Liver (tissue), 9 donors: ENCODE measurements around the gene MMGT1. TPM values are rescaled to one million over a fixed set of nuclear protein-coding genes. Genes with fewer than 3 reads are reported as not detected.

Experiments used
- DNase-seq: peaks from one replicate; pipeline ENCODE4 v3.0.0-alpha.2; 2017; ENCODE audit warnings: low spot score
- H3K27ac ChIP-seq, 2 donors: one replicate each; pipeline ENCODE4 v1.7.0; 2013; ENCODE audit warnings: inconsistent platforms in 2 of 2, low read length in 2 of 2, control low read depth in 1 of 2, low read depth in 1 of 2, mild to moderate bottlenecking in 1 of 2
- H3K27me3 ChIP-seq, 4 donors: one replicate each; pipeline versions ENCODE4 v1.6.1 to v1.7.0; 2013; ENCODE audit warnings: low read length in 3 of 4, inconsistent platforms in 1 of 4, mild to moderate bottlenecking in 1 of 4, moderate library complexity in 1 of 4; ENCODE audit not compliant: control insufficient read depth in 4 of 4, insufficient read depth in 4 of 4
- H3K36me3 ChIP-seq, 4 donors: one replicate each; pipeline versions ENCODE4 v1.6.1 to v1.7.0; 2013; ENCODE audit warnings: low read length in 3 of 4, mild to moderate bottlenecking in 3 of 4, low read depth in 1 of 4, moderate library complexity in 1 of 4; ENCODE audit not compliant: control insufficient read depth in 4 of 4, insufficient read depth in 3 of 4
- H3K4me1 ChIP-seq, 4 donors: one replicate each; pipeline versions ENCODE4 v1.6.1 to v1.7.0; 2013; ENCODE audit warnings: low read length in 3 of 4, mild to moderate bottlenecking in 3 of 4, moderate library complexity in 1 of 4; ENCODE audit not compliant: control insufficient read depth in 4 of 4, insufficient read depth in 4 of 4
- H3K4me3 ChIP-seq, 3 donors: one replicate each; pipeline versions ENCODE4 v1.6.1 to v1.7.0; 2013; ENCODE audit warnings: low read length in 3 of 3, control low read depth in 1 of 3, low read depth in 1 of 3, mild to moderate bottlenecking in 1 of 3
- H3K9ac ChIP-seq, 2 donors: one replicate each; pipeline ENCODE4 v1.7.0; 2013; ENCODE audit warnings: low read length in 2 of 2, mild to moderate bottlenecking in 2 of 2, moderate library complexity in 2 of 2, control low read depth in 1 of 2, low read depth in 1 of 2
- H3K9me3 ChIP-seq, 4 donors: one replicate each; pipeline versions ENCODE4 v1.6.1 to v1.7.0; 2013; ENCODE audit warnings: low read length in 3 of 4; ENCODE audit not compliant: control insufficient read depth in 4 of 4
- EGR1 ChIP-seq, 2 donors: IDR thresholded peaks; 2 replicates each; pipeline ENCODE4 v1.6.1; 2016 to 2018; ENCODE audit warnings: antibody characterized with exemption in 2 of 2, low read depth in 2 of 2
- FOXA1 ChIP-seq: IDR thresholded peaks from 2 replicates; pipeline ENCODE4 v1.6.1; 2016; ENCODE audit warnings: antibody characterized with exemption
- FOXA2 ChIP-seq: IDR thresholded peaks from 2 replicates; pipeline ENCODE4 v1.6.1; 2016; ENCODE audit warnings: antibody characterized with exemption
- HNF4A ChIP-seq, 2 donors: conservative IDR thresholded peaks; 2 replicates each; pipeline ENCODE4 v1.6.1; 2016; ENCODE audit warnings: antibody characterized with exemption in 2 of 2, mild to moderate bottlenecking in 2 of 2
- HNF4G ChIP-seq: IDR thresholded peaks from 2 replicates; pipeline ENCODE4 v1.6.1; 2016; ENCODE audit warnings: antibody characterized with exemption
- NR2F2 ChIP-seq: IDR thresholded peaks from 2 replicates; pipeline ENCODE4 v1.6.1; 2016; ENCODE audit warnings: antibody characterized with exemption
- RAD21 ChIP-seq, 2 donors: IDR thresholded peaks; 2 replicates each; pipeline ENCODE4 v1.6.1; 2016; ENCODE audit warnings: antibody characterized with exemption in 2 of 2, mild to moderate bottlenecking in 2 of 2
- RXRA ChIP-seq, 2 donors: IDR thresholded peaks; 2 replicates each; pipeline ENCODE4 v1.6.1; 2017 to 2018; ENCODE audit warnings: antibody characterized with exemption in 2 of 2, mild to moderate bottlenecking in 1 of 2
- SP1 ChIP-seq: IDR thresholded peaks from 2 replicates; pipeline ENCODE4 v1.6.1; 2018; ENCODE audit warnings: antibody characterized with exemption, mild to moderate bottlenecking
- TAF1 ChIP-seq: conservative IDR thresholded peaks from 2 replicates; pipeline ENCODE4 v1.6.1; 2016; ENCODE audit warnings: antibody characterized with exemption, mild to moderate bottlenecking
- YY1 ChIP-seq: IDR thresholded peaks from 2 replicates; pipeline ENCODE4 v1.6.1; 2016; ENCODE audit warnings: antibody characterized with exemption, mild to moderate bottlenecking
- WGBS: extraction: QIAGEN DNeasy Blood & Tissue Kit; methylation state at CpG from one replicate; pipeline ENCODE4 v1.1.7; 2013; 5-methylcytosine and 5-hydroxymethylcytosine counted together
- polyA plus RNA-seq, 2 donors: library from polyadenylated mRNA; stranded (reverse) in 1 of 2; unstranded in 1 of 2; fragments of 200-250 nt in 1 of 2; fragments of >200 nt in 1 of 2; fragmentation: Nextera tagmentation in 1 of 2; extraction: Ambion mirVana in 1 of 2; gene quantifications; one replicate each; pipeline versions ENCODE4 v1.2.1 to v1.2.3, GENCODE V29; 2013 to 2015
- total RNA-seq, 2 donors: library from RNA; depleted of rRNA; stranded (reverse); fragments of >200 nt; gene quantifications; one replicate each; pipeline ENCODE4 v1.2.3, GENCODE V29; 2014
- TF ChIP-seq, protein P1 (sequence below): IDR thresholded peaks from 2 replicates; pipeline ENCODE4 v1.6.1; 2016; ENCODE audit warnings: antibody characterized with exemption
- TF ChIP-seq, protein P2 (sequence below): IDR thresholded peaks from 2 replicates; pipeline ENCODE4 v1.6.1; 2016; ENCODE audit warnings: antibody characterized with exemption
- TF ChIP-seq, protein P3 (sequence below): fragments of 150-350 bp; IDR thresholded peaks from 2 replicates; pipeline ENCODE4 v1.5.1; 2017; ENCODE audit warnings: improper control_type of control experiment, low read depth, low read length; ENCODE audit not compliant: missing input control
- TF ChIP-seq, protein P4 (sequence below): IDR thresholded peaks from 2 replicates; pipeline ENCODE4 v1.6.1; 2016; ENCODE audit warnings: antibody characterized with exemption
- donor health status: healthy.
- donor health status: healthy.
- donor health status: healthy.
- donor health status: healthy.
- donor health status: healthy.

Gene MMGT1
- total and polyA plus RNA-seq, 4 donors: 3.4 to 4.2 (median 3.6) TPM

DNA sequence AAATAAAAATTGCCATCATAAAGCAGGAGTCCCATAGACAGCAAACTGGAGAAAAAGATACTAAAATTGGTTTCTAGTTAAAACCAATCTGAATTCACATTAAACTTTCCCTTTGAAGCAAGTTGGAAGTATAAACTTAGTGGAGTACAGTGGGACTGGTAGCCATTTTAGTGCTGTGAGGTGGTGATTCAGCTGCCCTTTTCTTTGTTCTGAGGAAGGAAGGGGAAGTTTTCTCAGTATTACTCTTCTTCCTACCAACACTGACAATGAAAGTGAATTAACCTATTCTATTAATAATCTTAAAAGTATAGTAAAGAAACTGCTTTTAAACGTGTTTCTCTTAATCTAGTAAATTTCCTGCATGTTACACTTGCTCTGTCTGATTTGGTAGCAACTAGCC, 48.1 kb upstream of the MMGT1 start (continued):
- TF ChIP-seq, protein P1, sequence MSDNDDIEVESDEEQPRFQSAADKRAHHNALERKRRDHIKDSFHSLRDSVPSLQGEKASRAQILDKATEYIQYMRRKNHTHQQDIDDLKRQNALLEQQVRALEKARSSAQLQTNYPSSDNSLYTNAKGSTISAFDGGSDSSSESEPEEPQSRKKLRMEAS: no peak
- TF ChIP-seq YY1: no peak
- no peak for TF ChIP-seq SP1
- no peak for TF ChIP-seq FOXA1
- TF ChIP-seq, protein P2, sequence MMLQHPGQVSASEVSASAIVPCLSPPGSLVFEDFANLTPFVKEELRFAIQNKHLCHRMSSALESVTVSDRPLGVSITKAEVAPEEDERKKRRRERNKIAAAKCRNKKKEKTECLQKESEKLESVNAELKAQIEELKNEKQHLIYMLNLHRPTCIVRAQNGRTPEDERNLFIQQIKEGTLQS: no peak
- TF ChIP-seq, protein P3, sequence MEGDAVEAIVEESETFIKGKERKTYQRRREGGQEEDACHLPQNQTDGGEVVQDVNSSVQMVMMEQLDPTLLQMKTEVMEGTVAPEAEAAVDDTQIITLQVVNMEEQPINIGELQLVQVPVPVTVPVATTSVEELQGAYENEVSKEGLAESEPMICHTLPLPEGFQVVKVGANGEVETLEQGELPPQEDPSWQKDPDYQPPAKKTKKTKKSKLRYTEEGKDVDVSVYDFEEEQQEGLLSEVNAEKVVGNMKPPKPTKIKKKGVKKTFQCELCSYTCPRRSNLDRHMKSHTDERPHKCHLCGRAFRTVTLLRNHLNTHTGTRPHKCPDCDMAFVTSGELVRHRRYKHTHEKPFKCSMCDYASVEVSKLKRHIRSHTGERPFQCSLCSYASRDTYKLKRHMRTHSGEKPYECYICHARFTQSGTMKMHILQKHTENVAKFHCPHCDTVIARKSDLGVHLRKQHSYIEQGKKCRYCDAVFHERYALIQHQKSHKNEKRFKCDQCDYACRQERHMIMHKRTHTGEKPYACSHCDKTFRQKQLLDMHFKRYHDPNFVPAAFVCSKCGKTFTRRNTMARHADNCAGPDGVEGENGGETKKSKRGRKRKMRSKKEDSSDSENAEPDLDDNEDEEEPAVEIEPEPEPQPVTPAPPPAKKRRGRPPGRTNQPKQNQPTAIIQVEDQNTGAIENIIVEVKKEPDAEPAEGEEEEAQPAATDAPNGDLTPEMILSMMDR: no peak

DNA sequence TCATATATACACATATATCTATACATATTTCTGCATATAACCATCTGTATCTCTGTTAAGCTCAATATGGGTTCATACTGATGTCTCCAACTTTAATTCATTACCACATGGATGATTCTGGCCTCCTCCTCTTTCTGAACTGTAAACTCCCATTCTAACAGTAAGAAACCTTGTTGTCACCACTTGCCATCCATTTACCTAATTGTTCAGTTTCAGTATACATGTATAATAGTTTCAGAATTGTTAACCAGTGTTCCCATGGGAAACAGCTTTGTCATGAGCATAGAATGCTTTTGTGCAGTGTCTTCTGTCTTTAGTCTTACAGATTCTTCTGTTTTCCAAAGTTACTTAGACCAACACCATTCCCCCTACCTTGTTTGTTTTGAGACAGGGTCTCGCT, 47.4 kb upstream of the MMGT1 start:
- no peak overlapping the region for H3K9ac ChIP-seq
- TF ChIP-seq, protein P2: no peak
- TF ChIP-seq HNF4G (no peak), TAF1 (no peak), FOXA2 (no peak), RXRA (IDR thresholded peaks at IDR 0.05) (no peak), EGR1 (IDR thresholded peaks at IDR 0.05; ENCODE audit: low read depth in 2 of 2) (no peak), RAD21 (IDR thresholded peaks at IDR 0.05) (no peak), FOXA1 (no peak), YY1 (no peak), SP1 (no peak)
- H3K4me3 ChIP-seq: no peak overlapping the region
- 100% methylated on average over 1 of the region's 1 CpG for WGBS
- no peaks in the 10 kb centered on the region for H3K4me1 ChIP-seq
- no peak for DNase-seq
- H3K36me3 ChIP-seq: peaks cover 0 to 7% (median under 1%) of the 10 kb centered on the region in 4 donors
- no peaks in the 10 kb centered on the region for H3K27me3 ChIP-seq
- no peaks in the 10 kb centered on the region for H3K9me3 ChIP-seq
- no peak overlapping the region for H3K27ac ChIP-seq

DNA sequence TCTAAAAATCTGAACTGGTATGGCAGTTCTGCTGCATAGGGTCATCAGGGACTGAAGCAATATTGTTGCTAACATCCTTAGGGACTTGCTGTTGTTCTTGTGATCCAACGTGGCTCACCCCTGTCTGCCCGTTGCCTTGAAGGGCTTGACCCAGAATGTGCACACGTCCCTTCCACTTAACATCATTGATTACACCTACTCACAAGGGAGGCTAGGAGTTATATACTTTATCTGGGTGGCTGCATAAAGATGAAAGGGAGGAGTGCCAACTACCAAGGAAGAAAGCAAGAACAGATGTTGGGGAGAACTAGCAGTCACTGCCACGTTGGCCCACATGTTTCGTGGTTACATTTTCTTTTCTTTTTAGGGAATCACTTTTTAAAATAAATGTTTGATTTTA, 45.4 kb upstream of the MMGT1 start:
- Histone ChIP-seq H3K4me1 (no peaks in the 10 kb centered on the region), H3K9ac (no peak overlapping the region), H3K4me3 (no peak overlapping the region), H3K27ac (no peak overlapping the region), H3K27me3 (no peaks in the 10 kb centered on the region), H3K9me3 (no peaks in the 10 kb centered on the region), H3K36me3 (peaks cover 0 to 7% (median under 1%) of the 10 kb centered on the region in 4 donors)
- 93% methylated on average over 5 of the region's 5 CpGs for WGBS
- DNase-seq: no peak
- TF ChIP-seq, protein P1: no peak
- TF ChIP-seq SP1 (no peak), YY1 (no peak), FOXA1 (no peak), NR2F2 (no peak), HNF4A (conservative IDR thresholded peaks at IDR 0.05) (no peak), RAD21 (IDR thresholded peaks at IDR 0.05) (no peak), RXRA (IDR thresholded peaks at IDR 0.05) (no peak)
- TF ChIP-seq, protein P4, sequence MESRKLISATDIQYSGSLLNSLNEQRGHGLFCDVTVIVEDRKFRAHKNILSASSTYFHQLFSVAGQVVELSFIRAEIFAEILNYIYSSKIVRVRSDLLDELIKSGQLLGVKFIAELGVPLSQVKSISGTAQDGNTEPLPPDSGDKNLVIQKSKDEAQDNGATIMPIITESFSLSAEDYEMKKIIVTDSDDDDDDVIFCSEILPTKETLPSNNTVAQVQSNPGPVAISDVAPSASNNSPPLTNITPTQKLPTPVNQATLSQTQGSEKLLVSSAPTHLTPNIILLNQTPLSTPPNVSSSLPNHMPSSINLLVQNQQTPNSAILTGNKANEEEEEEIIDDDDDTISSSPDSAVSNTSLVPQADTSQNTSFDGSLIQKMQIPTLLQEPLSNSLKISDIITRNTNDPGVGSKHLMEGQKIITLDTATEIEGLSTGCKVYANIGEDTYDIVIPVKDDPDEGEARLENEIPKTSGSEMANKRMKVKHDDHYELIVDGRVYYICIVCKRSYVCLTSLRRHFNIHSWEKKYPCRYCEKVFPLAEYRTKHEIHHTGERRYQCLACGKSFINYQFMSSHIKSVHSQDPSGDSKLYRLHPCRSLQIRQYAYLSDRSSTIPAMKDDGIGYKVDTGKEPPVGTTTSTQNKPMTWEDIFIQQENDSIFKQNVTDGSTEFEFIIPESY: no peak
- TF ChIP-seq, protein P3: no peak
